Eye (tissue), 1 donor: ENCODE results near the gene AQP7.
A peak's percentile ranks its signal among the peaks of the same experiment; 100 is the strongest.
"Not testable (repeated sequence)": the region's sequence is repeated elsewhere in the genome, so short reads cannot be mapped to it uniquely, and the experiment has no call there.

Experiments used
- DNase-seq: peaks from one replicate; pipeline ENCODE4 v3.0.0-alpha.2; 2015

AQP7 gene

GRCh38 chr9:33431420-33431819, 29.1 kb upstream of the AQP7 start:
- no peak for DNase-seq

GRCh38 chr9:33430942-33431341, 28.6 kb upstream of the AQP7 start:
- DNase-seq, result no peak

- no peak for DNase-seq
These were observed 27.1 kb upstream of the AQP7 start for GRCh38 chr9:33429256-33429985.

GRCh38 chr9:33426843-33427293, 24.5 kb upstream of the AQP7 start:
- DNase-seq, result no peak

- no peak for DNase-seq
These were observed 22.8 kb upstream of the AQP7 start for GRCh38 chr9:33425128-33425533.

GRCh38 chr9:33424492-33424891, 22.1 kb upstream of the AQP7 start:
- not testable (repeated sequence) for DNase-seq

- not testable (repeated sequence) for DNase-seq
These were observed 21.7 kb upstream of the AQP7 start for GRCh38 chr9:33424043-33424442.

- DNase-seq, result no peak
These were observed 17.4 kb upstream of the AQP7 start for GRCh38 chr9:33419708-33420303.

- DNase-seq, result no peak
These were observed 15.7 kb upstream of the AQP7 start for GRCh38 chr9:33418090-33418489.

- DNase-seq, result no peak
These were observed 14.6 kb upstream of the AQP7 start for GRCh38 chr9:33416996-33417395.

- peak; percentile 68 for DNase-seq
These were observed 13.2 kb upstream of the AQP7 start for GRCh38 chr9:33415501-33416038.

GRCh38 chr9:33414889-33415500, 12.6 kb upstream of the AQP7 start:
- no peak for DNase-seq

GRCh38 chr9:33414268-33414667, 11.9 kb upstream of the AQP7 start:
- DNase-seq, result no peak

GRCh38 chr9:33408087-33408486, 5.7 kb upstream of the AQP7 start:
- no peak for DNase-seq

GRCh38 chr9:33407061-33407460, 4.7 kb upstream of the AQP7 start:
- no peak for DNase-seq

GRCh38 chr9:33404788-33405362, 2.5 kb upstream of the AQP7 start:
- DNase-seq, result no peak

- no peak for DNase-seq
These were observed 1.8 kb upstream of the AQP7 start for GRCh38 chr9:33403941-33404787.

- DNase-seq, result not testable (repeated sequence)
These were observed 559 bp downstream of the AQP7 start for GRCh38 chr9:33401809-33402208.

- not testable (repeated sequence) for DNase-seq
These were observed 3.3 kb downstream of the AQP7 start for GRCh38 chr9:33399047-33399446.

GRCh38 chr9:33397801-33398200, 4.6 kb downstream of the AQP7 start:
- not testable (repeated sequence) for DNase-seq

GRCh38 chr9:33395159-33395879, 7.0 kb downstream of the AQP7 start:
- not testable (repeated sequence) for DNase-seq

GRCh38 chr9:33393986-33394385, 8.4 kb downstream of the AQP7 start:
- not testable (repeated sequence) for DNase-seq
